SK-N-MC (cell line): ENCODE results near the gene PRR7.
A peak's percentile ranks its signal among the peaks of the same experiment; 100 is the strongest.

Experiments used
- DNase-seq: peaks from one replicate; pipeline ENCODE4 v3.0.0-alpha.2; 2011; ENCODE audit warnings: low read depth, low spot score
- H3K27ac ChIP-seq: fragments of 200-600 bp; sonication (generic); 2 replicates; pipeline ENCODE4 v1.5.1; 2016; ENCODE audit warnings: mixed run types
- H3K36me3 ChIP-seq: fragments of 200-600 bp; sonication (generic); 2 replicates; pipeline ENCODE4 v1.6.1; 2017; ENCODE audit warnings: antibody characterized with exemption, low read length, mixed read lengths; ENCODE audit not compliant: insufficient read depth
- H3K4me3 ChIP-seq: fragments of 200-600 bp; sonication (generic); 2 replicates; pipeline ENCODE4 v1.5.1; 2016
- H3K9ac ChIP-seq: fragments of 200-600 bp; sonication (generic); 2 replicates; pipeline ENCODE4 v1.8.0; 2017; ENCODE audit warnings: mixed run types, mixed read lengths; ENCODE audit not compliant: insufficient read length
- H3K9me3 ChIP-seq: fragments of 200-600 bp; sonication (generic); 2 replicates; pipeline ENCODE4 v1.6.1; 2017; ENCODE audit warnings: low read depth, mild to moderate bottlenecking, antibody characterized with exemption, low read length, moderate library complexity, mixed read lengths
- EZH2 ChIP-seq: fragments of 200-600 bp; sonication (generic); IDR thresholded peaks from one replicate; pipeline ENCODE4 v1.6.1; 2017; ENCODE audit warnings: antibody characterized with exemption
- FOXP2 ChIP-seq: optimal IDR thresholded peaks from 2 replicates; pipeline ENCODE3; 2011; ENCODE audit warnings: mild to moderate bottlenecking, moderate library complexity; ENCODE audit not compliant: insufficient read depth; ENCODE audit errors: extremely low read length, control extremely low read depth
- POLR2AphosphoS5 ChIP-seq: IDR thresholded peaks from 2 replicates; pipeline ENCODE4 v1.6.1; 2012; ENCODE audit warnings: mild to moderate bottlenecking, low read depth, low read length, borderline replicate concordance

Gene PRR7

GRCh38 chr5:177421062-177421798 lies 25.4 kb upstream of the PRR7 start:
- no peak for DNase-seq
- no peak overlapping the region for H3K27ac ChIP-seq
- TF ChIP-seq EZH2, result no peak
- TF ChIP-seq POLR2AphosphoS5, result no peak
- no peak for TF ChIP-seq FOXP2

GRCh38 chr5:177423671-177424070 lies 22.9 kb upstream of the PRR7 start:
- no peak for TF ChIP-seq POLR2AphosphoS5
- TF ChIP-seq FOXP2, result no peak
- no peak for TF ChIP-seq EZH2
- H3K9me3 ChIP-seq, result no peaks in the 10 kb centered on the region
- H3K27ac ChIP-seq, result no peak overlapping the region
- no peak overlapping the region for H3K9ac ChIP-seq
- DNase-seq, result no peak
- H3K36me3 ChIP-seq, result no peaks in the 10 kb centered on the region
- H3K4me3 ChIP-seq, result no peak overlapping the region

More at GRCh38 chr5:177421062-177421798, 25.4 kb upstream of the PRR7 start:
- Histone ChIP-seq H3K9me3 (no peaks in the 10 kb centered on the region), H3K36me3 (no peaks in the 10 kb centered on the region), H3K9ac (no peak overlapping the region), H3K4me3 (no peak overlapping the region)

- peak overlapping the region; percentile 99 for H3K4me3 ChIP-seq
- H3K9ac ChIP-seq, result peak overlapping the region; percentile 89
- no peak for DNase-seq
- H3K27ac ChIP-seq, result peak overlapping the region; percentile 61; the same call in 1 of the 2 replicates
- TF ChIP-seq EZH2, result no peak
- TF ChIP-seq FOXP2, result no peak
- no peak for TF ChIP-seq POLR2AphosphoS5
- H3K36me3 ChIP-seq, result no peaks in the 10 kb centered on the region
- no peaks in the 10 kb centered on the region for H3K9me3 ChIP-seq
These were observed 21.3 kb upstream of the PRR7 start for GRCh38 chr5:177425196-177425800.

GRCh38 chr5:177425801-177426565 lies 20.6 kb upstream of the PRR7 start:
- Histone ChIP-seq H3K4me3 (peak overlapping the region; percentile 99), H3K9ac (peak overlapping the region; percentile 89), H3K9me3 (no peaks in the 10 kb centered on the region), H3K36me3 (no peaks in the 10 kb centered on the region), H3K27ac (peak overlapping the region; percentile 61)
- no peak for TF ChIP-seq EZH2
- peak; percentile 50 for TF ChIP-seq FOXP2
- peak; percentile 86 for TF ChIP-seq POLR2AphosphoS5
- DNase-seq, result peak; percentile 99

GRCh38 chr5:177426566-177427210 lies 19.9 kb upstream of the PRR7 start, which contains the start of gene GRK6:
Gene GRK6, plus strand, starts transcription at chr5:177426676. Its CDS starts 170 bp downstream, at chr5:177426846.
- H3K27ac ChIP-seq, result peak within 1 kb of the TSS; percentile 61
- TF ChIP-seq EZH2 (no peak), FOXP2 (no peak), POLR2AphosphoS5 (no peak)
- peak within 1 kb of the TSS; percentile 99 for H3K4me3 ChIP-seq
- peak within 1 kb of the TSS; percentile 92 for H3K9ac ChIP-seq
- no peaks in the 10 kb centered on the region for H3K36me3 ChIP-seq
- no peak for DNase-seq
- no peaks in the 10 kb centered on the region for H3K9me3 ChIP-seq

GRCh38 chr5:177427211-177427822 lies 19.3 kb upstream of the PRR7 start:
- Histone ChIP-seq H3K27ac (no peak overlapping the region), H3K9ac (peak overlapping the region; percentile 92), H3K9me3 (no peaks in the 10 kb centered on the region), H3K36me3 (no peaks in the 10 kb centered on the region; the same call in 1 of the 2 replicates), H3K4me3 (peak overlapping the region; percentile 88)
- no peak for DNase-seq
- TF ChIP-seq POLR2AphosphoS5, result no peak
- no peak for TF ChIP-seq EZH2
- no peak for TF ChIP-seq FOXP2

- no peak overlapping the region for H3K9ac ChIP-seq
These were observed 18.6 kb upstream of the PRR7 start for GRCh38 chr5:177427919-177428573.

More at GRCh38 chr5:177427919-177428573, 18.6 kb upstream of the PRR7 start:
- Histone ChIP-seq H3K4me3 (peak overlapping the region; percentile 88), H3K27ac (no peak overlapping the region), H3K36me3 (no peaks in the 10 kb centered on the region; the same call in 1 of the 2 replicates), H3K9me3 (no peaks in the 10 kb centered on the region)
- DNase-seq, result no peak
- TF ChIP-seq FOXP2 (no peak), EZH2 (no peak)
